ENCODE data around the gene KIF21B. TPM values are rescaled to one million over a fixed set of nuclear protein-coding genes. Genes with fewer than 3 reads are reported as not detected.
A peak's percentile ranks its signal among the peaks of the same experiment; 100 is the strongest.

The KIF21B gene
- total RNA-seq, 1 donor from 2014 or later: 3.7 TPM

- no peak for ATAC-seq
- intact Hi-C loops (cut with DNase I): no loop called here
- DNase-seq (ENCODE audit: low spot score): no peak
These were observed 27.2 kb upstream of the KIF21B start for GRCh38 chr1:201050515-201051277.

GRCh38 chr1:201049248-201049831 lies 25.8 kb upstream of the KIF21B start:
- intact Hi-C loops (cut with DNase I): no loop called here
- DNase-seq (ENCODE audit: low spot score) (no peak), ATAC-seq (no peak)

GRCh38 chr1:201048521-201048920 lies 25.0 kb upstream of the KIF21B start:
- intact Hi-C loops (cut with DNase I): no loop called here

GRCh38 chr1:201044119-201044518 lies 20.6 kb upstream of the KIF21B start:
- no peak for DNase-seq (ENCODE audit: low spot score)
- intact Hi-C loops (cut with DNase I): no loop called here
- ATAC-seq: no peak

More at GRCh38 chr1:201048521-201048920, 25.0 kb upstream of the KIF21B start:
- no peak for DNase-seq (ENCODE audit: low spot score)
- no peak for ATAC-seq

GRCh38 chr1:201042779-201043461 lies 19.4 kb upstream of the KIF21B start:
- peak; percentile 87 for ATAC-seq
- peak; percentile 73 for DNase-seq (ENCODE audit: low spot score)
- intact Hi-C loops (cut with DNase I): loop anchor here (2.0 kb wide), 1 partner anchor 70 kb away; no protein-coding TSS in a partner anchor

- ATAC-seq: no peak
- intact Hi-C loops (cut with DNase I): no loop called here
- DNase-seq (ENCODE audit: low spot score): no peak
These were observed 17.5 kb upstream of the KIF21B start for GRCh38 chr1:201041011-201041410.

GRCh38 chr1:201039876-201040275 lies 16.4 kb upstream of the KIF21B start:
- DNase-seq (ENCODE audit: low spot score): no peak
- intact Hi-C loops (cut with DNase I): no loop called here

GRCh38 chr1:201039418-201039817 lies 15.9 kb upstream of the KIF21B start:
- intact Hi-C loops (cut with DNase I): no loop called here
- ATAC-seq (no peak), DNase-seq (ENCODE audit: low spot score) (no peak)

More at GRCh38 chr1:201039876-201040275, 16.4 kb upstream of the KIF21B start:
- ATAC-seq: no peak

GRCh38 chr1:201038186-201038876 lies 14.8 kb upstream of the KIF21B start:
- intact Hi-C loops (cut with DNase I): no loop called here
- ATAC-seq: no peak
- DNase-seq (ENCODE audit: low spot score): no peak

- ATAC-seq (no peak), DNase-seq (ENCODE audit: low spot score) (no peak)
- intact Hi-C loops (cut with DNase I): no loop called here
These were observed 12.8 kb upstream of the KIF21B start for GRCh38 chr1:201036188-201036842.

- intact Hi-C loops (cut with DNase I): no loop called here
- ATAC-seq: no peak
- DNase-seq (ENCODE audit: low spot score): no peak
These were observed 11.2 kb upstream of the KIF21B start for GRCh38 chr1:201034671-201035070.

- ATAC-seq: no peak
- no peak for DNase-seq (ENCODE audit: low spot score)
- intact Hi-C loops (cut with DNase I): no loop called here
These were observed 8.9 kb upstream of the KIF21B start for GRCh38 chr1:201032408-201032807.

GRCh38 chr1:201028461-201028889 lies 5.0 kb upstream of the KIF21B start:
- intact Hi-C loops (cut with DNase I): no loop called here
- ATAC-seq (peak; percentile 43), DNase-seq (ENCODE audit: low spot score) (no peak)

GRCh38 chr1:201026836-201027235 lies 3.3 kb upstream of the KIF21B start:
- ATAC-seq (no peak), DNase-seq (ENCODE audit: low spot score) (no peak)
- intact Hi-C loops (cut with DNase I): no loop called here

- ATAC-seq (no peak), DNase-seq (ENCODE audit: low spot score) (no peak)
- intact Hi-C loops (cut with DNase I): no loop called here
These were observed 2.7 kb upstream of the KIF21B start for GRCh38 chr1:201026234-201026633.

GRCh38 chr1:201025571-201026002 lies 2.1 kb upstream of the KIF21B start:
- intact Hi-C loops (cut with DNase I): no loop called here
- ATAC-seq (no peak), DNase-seq (ENCODE audit: low spot score) (no peak)

GRCh38 chr1:201024625-201024998 lies 1.1 kb upstream of the KIF21B start:
- ATAC-seq (no peak), DNase-seq (ENCODE audit: low spot score) (no peak)
- intact Hi-C loops (cut with DNase I): no loop called here

- intact Hi-C loops (cut with DNase I): no loop called here
- DNase-seq (ENCODE audit: low spot score): no peak
- ATAC-seq: peak; percentile 48
These were observed 558 bp upstream of the KIF21B start for GRCh38 chr1:201023920-201024624.

All from sciatic nerve (tissue), 2 donors.